ENCODE data around the gene CLHC1. TPM values are rescaled to one million over a fixed set of nuclear protein-coding genes. Genes with fewer than 3 reads are reported as not detected.
"Not testable (repeated sequence)": the region's sequence is repeated elsewhere in the genome, so short reads cannot be mapped to it uniquely, and the experiment has no call there.

Gene CLHC1
- total RNA-seq (2014; rRNA removed; shearing (Covaris generic)) = 1.2 and 3.9 TPM in 2 replicates

DNA sequence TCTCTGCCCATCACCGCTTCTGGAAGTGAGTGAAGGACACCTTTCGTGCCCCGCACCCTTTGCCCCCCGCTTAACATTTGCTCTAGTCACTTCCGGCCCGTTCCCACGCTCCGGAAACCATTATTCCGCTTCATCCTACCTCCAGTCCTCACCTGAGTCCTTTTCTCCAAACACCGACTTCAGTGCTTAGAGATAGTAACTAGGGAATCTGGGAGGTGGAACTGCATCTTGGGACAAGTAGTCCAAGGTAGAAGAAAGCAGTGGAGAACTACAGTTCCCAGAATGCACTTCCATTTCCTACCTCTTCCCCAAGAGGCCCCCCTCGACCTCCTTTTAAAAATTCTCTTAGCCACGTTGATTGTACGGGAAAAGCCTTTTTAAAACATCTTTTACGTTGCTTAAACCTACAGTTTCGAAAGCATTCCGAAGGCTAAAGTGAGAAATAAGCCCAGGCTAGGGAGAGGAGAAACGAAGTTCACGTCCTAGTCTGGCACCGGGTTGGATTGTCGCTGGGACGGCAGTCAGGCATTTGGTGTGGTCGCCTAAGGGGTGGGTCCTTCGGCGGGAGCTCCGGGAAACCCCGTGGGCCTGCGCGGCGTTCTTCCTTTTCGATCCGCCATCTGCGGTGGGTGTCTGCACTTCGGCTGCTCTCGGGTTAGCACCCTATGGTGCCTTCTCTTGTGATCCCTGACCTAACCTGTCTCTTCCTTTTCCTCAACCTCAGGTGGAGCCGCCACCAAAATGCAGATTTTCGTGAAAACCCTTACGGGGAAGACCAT is at the start of gene CLHC1, which contains the start of gene RPS27A:
CLHC1 (minus strand) TSS at position 210 of the 779 bp plus-strand sequence. CDS start 9,882 bp downstream, outside the sequence.
RPS27A (plus strand) TSS at position 605 of the 779 bp plus-strand sequence; CDS start at position 742, 137 bp downstream.
- DNase-seq (ENCODE audit: low read depth) = peak; percentile 97

- DNase-seq (ENCODE audit: low read depth) = not testable (repeated sequence)
These were observed 48.9 kb upstream of the CLHC1 start for GRCh38 chr2:55280851-55281546.

DNA sequence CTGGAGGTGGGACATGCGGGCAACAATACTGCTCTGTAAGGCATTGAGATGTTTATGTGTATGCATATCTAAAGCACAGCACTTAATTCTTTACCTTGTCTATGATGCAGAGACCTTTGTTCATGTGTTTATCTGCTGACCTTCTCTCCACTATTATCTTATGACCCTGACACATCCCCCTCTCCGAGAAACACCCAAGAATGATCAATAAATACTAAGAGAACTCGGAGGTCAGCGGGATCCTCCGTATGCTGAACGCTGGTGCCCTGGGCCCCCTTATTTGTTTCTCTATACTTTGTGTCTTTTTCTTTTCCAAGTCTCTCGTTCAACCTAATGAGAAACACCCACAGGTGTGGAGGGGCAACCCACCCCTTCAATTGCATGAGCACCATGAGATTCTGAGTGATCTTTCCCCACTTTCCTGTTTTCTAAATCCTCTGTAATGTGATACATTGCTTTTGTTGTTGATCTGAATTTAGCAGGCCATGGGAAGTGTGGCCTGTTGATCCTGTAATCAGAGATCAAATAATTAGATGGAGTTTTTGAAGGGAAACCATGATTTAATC is 47.8 kb upstream of the CLHC1 start:
- DNase-seq (ENCODE audit: low read depth) = not testable (repeated sequence)

DNA sequence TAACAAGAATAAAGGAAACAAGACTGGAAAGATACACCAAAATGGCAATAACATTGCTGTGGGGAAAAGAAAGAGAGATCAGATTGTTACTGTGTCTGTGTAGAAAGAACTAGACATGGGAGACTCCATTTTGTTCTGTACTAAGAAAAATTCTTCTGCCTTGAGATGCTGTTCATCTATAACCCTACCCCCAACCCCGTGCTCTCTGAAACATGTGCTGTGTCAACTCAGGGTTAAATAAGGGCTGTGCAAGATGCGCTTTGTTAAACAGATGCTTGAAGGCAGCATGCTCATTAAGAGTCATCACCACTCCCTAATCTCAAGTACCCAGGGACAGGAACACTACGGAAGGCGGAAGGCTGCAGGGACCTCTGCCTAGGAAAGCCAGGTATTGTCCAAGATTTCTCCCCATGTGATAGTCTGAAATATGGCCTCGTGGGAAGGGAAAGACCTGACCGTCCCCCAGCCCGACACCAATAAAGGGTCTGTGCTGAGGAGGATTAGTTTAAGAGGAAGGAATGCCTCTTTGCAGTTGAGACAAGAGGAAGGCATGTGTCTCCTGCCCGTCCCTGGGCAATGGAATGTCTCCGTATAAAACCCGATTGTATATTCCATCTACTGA is 47.2 kb upstream of the CLHC1 start:
- DNase-seq (ENCODE audit: low read depth) = not testable (repeated sequence)

DNA sequence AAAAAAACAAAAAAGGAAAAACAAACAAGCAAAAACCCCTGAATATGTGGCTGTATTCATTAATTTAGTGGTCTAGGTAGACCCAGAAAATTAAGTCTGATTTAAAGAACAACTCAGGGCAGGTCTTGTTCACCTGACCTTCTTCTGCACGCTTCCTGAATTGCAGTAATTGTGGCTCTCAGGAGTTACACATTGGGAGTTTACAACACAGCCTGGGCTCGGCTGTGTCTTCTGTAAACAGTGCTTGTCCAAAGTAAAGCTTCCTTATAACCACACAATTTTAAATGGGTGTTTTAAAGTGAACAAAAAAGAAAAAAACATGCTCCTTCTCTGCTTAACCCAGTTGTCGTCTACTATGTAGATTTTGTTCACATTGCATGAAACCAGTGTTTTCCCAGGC is 45.2 kb upstream of the CLHC1 start:
- no peak for DNase-seq (ENCODE audit: low read depth)

DNA sequence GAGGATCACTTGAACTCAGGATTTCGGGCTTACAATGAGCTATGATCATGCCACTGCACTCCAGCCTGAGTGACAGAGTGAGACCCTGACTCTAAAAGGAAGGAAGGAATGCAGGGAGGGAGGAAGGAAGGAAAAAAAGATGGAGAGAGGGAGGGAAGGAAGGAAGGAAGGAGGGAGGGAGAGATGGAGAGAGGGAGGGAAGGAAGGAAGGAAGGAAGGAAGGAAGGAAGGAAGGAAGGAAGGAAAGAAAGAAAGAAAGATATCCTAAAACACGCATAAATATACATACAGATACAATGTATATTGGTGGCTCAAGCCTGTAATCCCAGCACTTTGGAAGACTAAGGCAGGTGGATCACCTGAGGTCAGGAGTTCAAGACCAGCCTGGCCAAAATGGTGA is 42.3 kb upstream of the CLHC1 start:
- not testable (repeated sequence) for DNase-seq (ENCODE audit: low read depth)

DNA sequence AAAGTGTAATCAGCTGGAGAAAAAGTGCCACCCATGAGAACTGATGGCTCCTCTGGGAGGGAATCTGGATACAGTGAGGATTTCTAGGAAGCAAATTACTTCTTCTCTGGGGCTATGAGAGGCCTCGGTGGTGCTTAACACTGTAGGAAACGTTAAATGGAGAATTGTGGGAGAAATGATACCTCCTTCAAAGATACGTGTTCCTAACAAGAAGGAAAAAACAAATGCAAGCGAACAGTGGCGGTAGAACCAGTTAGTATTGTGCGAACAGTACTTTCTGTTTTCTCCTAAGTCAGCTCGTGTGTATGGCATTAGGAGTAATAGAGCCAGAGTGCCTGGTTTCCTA is 37.5 kb upstream of the CLHC1 start:
- DNase-seq (ENCODE audit: low read depth) = peak; percentile 6

- peak; percentile 94 for DNase-seq (ENCODE audit: low read depth)
These were observed 37.0 kb upstream of the CLHC1 start, which contains the start of gene MTIF2 for GRCh38 chr2:55268907-55269644. MTIF2 (minus strand) TSS chr2:55269231; CDS start chr2:55263858, 5,373 bp downstream.

- no peak for DNase-seq (ENCODE audit: low read depth)
These were observed 36.3 kb upstream of the CLHC1 start for GRCh38 chr2:55268288-55268906.

- DNase-seq (ENCODE audit: low read depth) = not testable (repeated sequence)
These were observed 27.5 kb upstream of the CLHC1 start for GRCh38 chr2:55259586-55259985.

DNA sequence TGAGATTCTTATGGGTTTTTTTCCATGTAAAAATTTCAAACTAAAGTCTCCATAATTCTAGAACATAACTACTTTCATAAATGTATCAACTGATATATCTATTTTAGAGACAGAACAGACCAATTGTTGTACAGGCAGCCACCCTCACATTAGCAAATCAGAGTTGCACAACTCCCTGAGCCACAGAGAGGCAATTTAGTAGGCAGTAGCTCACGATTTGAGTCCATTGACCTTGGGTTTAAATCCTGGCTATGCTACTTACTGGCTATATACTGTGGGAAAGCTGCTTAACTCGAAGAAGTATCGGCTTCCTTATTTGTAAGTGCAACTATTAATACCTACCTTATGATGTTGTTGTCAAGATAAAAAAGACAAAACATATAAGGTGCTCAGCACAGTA is 20.7 kb upstream of the CLHC1 start:
- no peak for DNase-seq (ENCODE audit: low read depth)

GRCh38 chr2:55247025-55247424 is 14.9 kb upstream of the CLHC1 start:
- DNase-seq (ENCODE audit: low read depth) = no peak

DNA sequence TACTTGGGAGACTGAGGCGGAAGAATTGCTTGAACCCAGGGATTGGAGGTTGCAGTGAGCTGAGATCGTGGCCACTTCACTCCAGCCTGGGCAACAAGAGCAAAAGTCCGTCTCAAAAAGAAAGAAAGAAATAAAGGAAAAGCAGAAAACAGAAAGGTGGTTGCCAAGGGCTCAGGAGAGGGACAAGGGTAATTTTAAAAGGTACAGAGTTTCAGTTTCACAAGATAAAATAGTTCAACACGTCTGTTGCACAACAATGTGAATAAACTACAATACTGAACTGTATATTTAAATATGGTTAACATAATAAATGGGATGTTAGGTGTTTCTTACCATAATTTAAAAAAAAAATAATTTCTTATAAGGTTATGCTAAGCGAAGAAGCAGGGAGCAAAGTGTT is 13.3 kb upstream of the CLHC1 start:
- no peak for DNase-seq (ENCODE audit: low read depth)

DNA sequence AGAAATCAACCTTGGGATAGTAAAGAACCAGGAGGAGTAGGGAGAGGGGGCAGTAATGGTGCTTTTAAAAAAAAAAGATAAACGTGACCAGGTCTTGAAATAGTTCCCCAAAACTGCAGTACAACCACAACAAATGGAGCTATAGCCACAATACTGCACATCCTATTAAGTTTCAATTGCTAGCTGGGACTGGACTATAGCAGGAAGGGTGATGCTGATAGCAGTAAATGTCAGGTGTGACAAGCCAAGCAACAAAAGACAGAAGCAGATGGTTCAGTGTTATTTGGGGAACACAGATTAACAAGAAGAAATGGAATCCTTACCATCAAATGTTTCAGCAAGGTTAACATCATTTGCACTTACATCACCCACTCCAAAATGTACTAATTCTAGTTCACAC is 10.5 kb upstream of the CLHC1 start:
- DNase-seq (ENCODE audit: low read depth) = no peak

DNA sequence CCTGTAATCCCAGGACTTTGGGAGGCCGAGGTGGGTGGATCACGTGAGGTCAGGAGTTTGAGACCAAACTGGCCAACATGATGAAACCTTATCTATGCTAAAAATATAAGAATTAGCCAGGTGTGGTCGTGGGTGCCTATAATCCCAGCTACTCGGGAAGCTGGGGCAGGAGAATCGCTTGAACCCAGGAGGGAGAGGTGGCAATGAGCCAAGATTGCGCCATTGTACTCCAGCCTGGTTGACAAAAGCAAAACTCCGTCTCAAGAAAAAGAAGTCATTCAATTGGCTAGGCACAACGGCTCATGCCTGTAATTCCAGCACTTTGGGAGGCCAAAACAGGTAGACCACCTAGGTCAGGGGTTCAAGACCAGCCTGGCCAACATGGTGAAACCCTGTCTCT is 9.5 kb upstream of the CLHC1 start:
- DNase-seq (ENCODE audit: low read depth) = not testable (repeated sequence)

- DNase-seq (ENCODE audit: low read depth) = no peak
These were observed 7.6 kb upstream of the CLHC1 start for GRCh38 chr2:55239656-55240222.

DNA sequence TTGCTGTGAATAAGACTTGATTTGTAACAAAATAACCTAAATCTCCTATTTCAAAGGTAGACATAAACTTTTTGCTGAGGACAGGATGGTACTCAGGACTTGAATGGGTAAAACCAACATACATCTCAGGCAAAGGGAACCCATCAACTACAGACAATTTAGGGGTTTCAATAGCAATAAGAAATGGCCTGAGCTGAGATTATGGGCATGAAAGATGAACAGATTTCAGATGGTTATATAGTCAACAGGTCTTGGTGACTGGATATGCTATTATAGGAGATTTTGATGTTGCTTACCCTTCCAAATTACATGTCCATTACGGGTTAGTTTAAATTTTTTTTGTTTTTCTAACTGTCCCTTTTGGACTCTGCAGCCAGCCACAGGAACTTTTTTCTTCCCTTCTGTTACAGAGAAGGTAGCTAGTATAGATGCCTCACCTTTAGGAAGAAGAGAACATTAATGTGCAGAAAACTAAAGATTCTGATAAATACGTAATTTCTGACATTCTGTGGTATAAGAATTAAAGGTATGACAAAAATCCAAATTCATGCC is 5.0 kb upstream of the CLHC1 start:
- DNase-seq (ENCODE audit: low read depth) = no peak

DNA sequence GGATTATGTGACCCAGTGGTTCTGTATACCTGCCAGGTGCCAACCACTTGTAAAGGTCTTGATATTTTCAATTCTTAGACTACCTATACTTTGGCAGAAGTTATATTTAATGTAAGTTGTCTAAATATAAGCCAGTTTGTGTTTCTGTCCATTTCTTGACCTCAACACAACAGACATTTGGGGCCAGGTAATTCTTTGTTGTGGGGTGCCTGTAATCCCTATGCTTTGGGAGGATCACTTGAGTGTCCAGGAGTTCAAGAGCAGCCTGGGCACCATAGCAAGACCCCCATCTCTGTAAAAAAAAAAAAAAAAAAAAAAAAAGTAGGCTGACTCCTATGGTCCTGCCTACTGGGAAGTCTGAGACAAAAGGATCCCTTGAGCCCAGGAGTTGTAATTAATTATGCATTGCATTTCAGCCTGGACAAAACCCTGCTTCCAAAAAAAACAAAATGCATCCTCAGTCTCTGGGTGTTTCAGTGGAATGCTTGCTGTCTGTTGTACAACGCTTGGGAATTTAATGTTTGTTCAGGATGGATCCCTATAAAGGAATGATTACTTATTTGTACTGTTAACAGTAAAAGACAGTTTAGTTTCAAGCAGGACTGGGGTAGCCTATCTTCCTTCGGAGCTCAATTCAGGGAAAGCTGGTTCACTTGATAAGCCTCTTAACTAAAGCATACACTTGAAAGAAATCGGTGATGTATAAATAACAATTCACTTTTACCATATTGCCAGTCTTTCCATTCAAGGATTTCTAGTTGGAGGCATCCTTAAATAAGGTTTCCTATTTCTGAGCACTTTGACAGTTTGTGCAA is 3.8 kb upstream of the CLHC1 start:
- no peak for DNase-seq (ENCODE audit: low read depth)

- DNase-seq (ENCODE audit: low read depth) = no peak
These were observed 1.5 kb upstream of the CLHC1 start for GRCh38 chr2:55233658-55233940.

Data from M059J (cell line).